B cell (primary cell): Measurements from ENCODE around the gene CMIP.

Experiments used
- CTCF ChIP-seq: fragments of 200-600 bp; IDR thresholded peaks from one replicate; pipeline ENCODE4 v1.8.0; 2022; ENCODE audit warnings: antibody characterized with exemption, mild to moderate bottlenecking
- EZH2 ChIP-seq: IDR thresholded peaks from 2 replicates; pipeline ENCODE4 v1.6.1; 2012; ENCODE audit warnings: borderline replicate concordance, low read depth, mild to moderate bottlenecking, moderate library complexity, low read length; ENCODE audit not compliant: insufficient read depth, poor library complexity, severe bottlenecking

- no peak for TF ChIP-seq CTCF
- no peak for TF ChIP-seq EZH2
Measured at GRCh38 chr16:81642943-81643342, 198.3 kb downstream of the CMIP start.
